ENCODE data around the gene AKIRIN2. TPM values are rescaled to one million over a fixed set of nuclear protein-coding genes. Genes with fewer than 3 reads are reported as not detected.

Gene AKIRIN2
- total RNA-seq, 1 donor from 2014 or later: 76.4 TPM

DNA sequence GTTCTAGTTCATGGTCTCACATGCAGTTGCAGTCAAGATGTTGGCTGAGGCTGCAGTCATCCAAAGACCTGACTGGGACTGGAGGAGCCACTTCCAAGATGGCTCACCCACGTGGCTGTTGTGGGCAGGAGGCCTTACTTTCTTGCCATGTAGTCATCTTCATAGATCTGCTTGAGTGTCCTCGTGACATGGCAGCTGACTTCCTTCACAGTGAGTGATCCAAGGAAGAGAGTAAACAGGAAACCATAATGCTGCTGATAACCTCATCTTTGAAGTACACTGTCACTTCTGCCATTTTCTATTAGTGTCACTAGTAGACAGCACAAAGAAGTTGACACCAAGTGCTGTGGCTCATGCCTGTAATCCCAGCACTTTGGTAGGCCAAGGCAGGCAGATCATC is 40.1 kb upstream of the AKIRIN2 start:
- CTCF ChIA-PET: no interaction called here
- peak; percentile 89 for ATAC-seq (ENCODE audit: low read depth)
- no peaks in the 10 kb centered on the region for H3K36me3 Mint-ChIP-seq (ENCODE audit: low read depth)
- POLR2A ChIA-PET: interaction anchor here (0.6 to 3.2 kb wide), 4 partner anchors 9 to 1344 kb away, joined by 3 to 11 read pairs (median 6); partner anchors contain the start of gene AKIRIN2
- no peaks in the 10 kb centered on the region for H3K9me3 Mint-ChIP-seq
- TF ChIP-seq, protein P1, sequence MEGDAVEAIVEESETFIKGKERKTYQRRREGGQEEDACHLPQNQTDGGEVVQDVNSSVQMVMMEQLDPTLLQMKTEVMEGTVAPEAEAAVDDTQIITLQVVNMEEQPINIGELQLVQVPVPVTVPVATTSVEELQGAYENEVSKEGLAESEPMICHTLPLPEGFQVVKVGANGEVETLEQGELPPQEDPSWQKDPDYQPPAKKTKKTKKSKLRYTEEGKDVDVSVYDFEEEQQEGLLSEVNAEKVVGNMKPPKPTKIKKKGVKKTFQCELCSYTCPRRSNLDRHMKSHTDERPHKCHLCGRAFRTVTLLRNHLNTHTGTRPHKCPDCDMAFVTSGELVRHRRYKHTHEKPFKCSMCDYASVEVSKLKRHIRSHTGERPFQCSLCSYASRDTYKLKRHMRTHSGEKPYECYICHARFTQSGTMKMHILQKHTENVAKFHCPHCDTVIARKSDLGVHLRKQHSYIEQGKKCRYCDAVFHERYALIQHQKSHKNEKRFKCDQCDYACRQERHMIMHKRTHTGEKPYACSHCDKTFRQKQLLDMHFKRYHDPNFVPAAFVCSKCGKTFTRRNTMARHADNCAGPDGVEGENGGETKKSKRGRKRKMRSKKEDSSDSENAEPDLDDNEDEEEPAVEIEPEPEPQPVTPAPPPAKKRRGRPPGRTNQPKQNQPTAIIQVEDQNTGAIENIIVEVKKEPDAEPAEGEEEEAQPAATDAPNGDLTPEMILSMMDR (IDR thresholded peaks at IDR 0.05): no peak
- DNase-seq: peak; percentile 21
- no peaks in the 10 kb centered on the region for H3K27me3 Mint-ChIP-seq
- peak overlapping the region; percentile 15 for H3K4me3 Mint-ChIP-seq
- intact Hi-C loops (cut with micrococcal nuclease): loop anchor here (2.0 kb wide), 1 partner anchor 15 kb away; no protein-coding TSS in a partner anchor
- H3K4me1 Mint-ChIP-seq: peaks cover 21% of the 10 kb centered on the region
- H3K27ac Mint-ChIP-seq: peak overlapping the region; percentile 79

- H3K9me3 Mint-ChIP-seq: no peaks in the 10 kb centered on the region
These were observed 39.1 kb upstream of the AKIRIN2 start for GRCh38 chr6:87741001-87741650.

GRCh38 chr6:87738744-87739143 is 36.7 kb upstream of the AKIRIN2 start:
- POLR2A ChIA-PET: no interaction called here
- TF ChIP-seq, protein P1 (IDR thresholded peaks at IDR 0.05): no peak
- ATAC-seq (ENCODE audit: low read depth) (no peak), DNase-seq (no peak)
- peaks cover 19% of the 10 kb centered on the region for H3K4me1 Mint-ChIP-seq
- H3K9me3 Mint-ChIP-seq: no peaks in the 10 kb centered on the region
- H3K4me3 Mint-ChIP-seq: no peak overlapping the region
- H3K27ac Mint-ChIP-seq: no peak overlapping the region
- CTCF ChIA-PET: no interaction called here
- no peaks in the 10 kb centered on the region for H3K27me3 Mint-ChIP-seq
- intact Hi-C loops (cut with micrococcal nuclease): no loop called here
- H3K36me3 Mint-ChIP-seq (ENCODE audit: low read depth): no peaks in the 10 kb centered on the region

More at GRCh38 chr6:87741001-87741650, 39.1 kb upstream of the AKIRIN2 start:
- H3K27ac Mint-ChIP-seq: peak overlapping the region; percentile 79
- no peak for ATAC-seq (ENCODE audit: low read depth)
- DNase-seq: no peak
- TF ChIP-seq, protein P1 (IDR thresholded peaks at IDR 0.05): no peak
- H3K36me3 Mint-ChIP-seq (ENCODE audit: low read depth): no peaks in the 10 kb centered on the region
- POLR2A ChIA-PET: interaction anchor here (1.2 to 3.2 kb wide), 2 partner anchors 16 to 39 kb away, joined by 7 to 11 read pairs; partner anchors contain the start of gene AKIRIN2
- intact Hi-C loops (cut with micrococcal nuclease): no loop called here
- peaks cover 21% of the 10 kb centered on the region for H3K4me1 Mint-ChIP-seq
- CTCF ChIA-PET: no interaction called here
- no peak overlapping the region for H3K4me3 Mint-ChIP-seq
- H3K27me3 Mint-ChIP-seq: no peaks in the 10 kb centered on the region

DNA sequence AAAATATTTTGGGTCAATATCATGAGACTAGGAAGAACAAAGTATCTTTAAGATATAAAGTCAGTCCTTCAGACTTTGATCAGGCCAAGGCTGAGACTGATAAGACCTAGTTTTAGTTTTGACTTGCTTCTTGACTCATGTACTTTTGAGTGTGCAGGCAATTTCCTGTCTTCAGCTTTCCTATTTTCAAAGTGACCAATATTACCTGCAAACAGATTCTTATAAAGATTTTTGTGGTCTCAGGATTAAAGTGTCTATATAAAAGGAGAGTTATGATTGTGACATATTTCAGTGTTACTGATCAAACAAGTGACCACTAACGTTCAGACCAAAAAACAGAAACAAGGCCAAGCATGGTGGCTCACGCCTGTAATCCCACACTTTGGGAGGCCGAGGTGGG is 36.0 kb upstream of the AKIRIN2 start:
- ChIA-PET CTCF (no interaction called here), POLR2A (no interaction called here)
- H3K4me3 Mint-ChIP-seq: no peak overlapping the region
- no peaks in the 10 kb centered on the region for H3K27me3 Mint-ChIP-seq
- TF ChIP-seq, protein P1 (IDR thresholded peaks at IDR 0.05): no peak
- H3K4me1 Mint-ChIP-seq: peaks cover 19% of the 10 kb centered on the region
- ATAC-seq (ENCODE audit: low read depth): no peak
- no peak for DNase-seq
- H3K27ac Mint-ChIP-seq: no peak overlapping the region
- H3K36me3 Mint-ChIP-seq (ENCODE audit: low read depth): no peaks in the 10 kb centered on the region
- no peaks in the 10 kb centered on the region for H3K9me3 Mint-ChIP-seq
- intact Hi-C loops (cut with micrococcal nuclease): no loop called here

- H3K9me3 Mint-ChIP-seq: no peaks in the 10 kb centered on the region
- ATAC-seq (ENCODE audit: low read depth) (no peak), DNase-seq (no peak)
- no peaks in the 10 kb centered on the region for H3K27me3 Mint-ChIP-seq
- H3K36me3 Mint-ChIP-seq (ENCODE audit: low read depth): no peaks in the 10 kb centered on the region
- no peak overlapping the region for H3K27ac Mint-ChIP-seq
- TF ChIP-seq, protein P1 (IDR thresholded peaks at IDR 0.05): no peak
- H3K4me1 Mint-ChIP-seq: peaks cover 15% of the 10 kb centered on the region
- CTCF ChIA-PET: no interaction called here
- H3K4me3 Mint-ChIP-seq: no peak overlapping the region
- intact Hi-C loops (cut with micrococcal nuclease): no loop called here
- POLR2A ChIA-PET: no interaction called here
These were observed 34.9 kb upstream of the AKIRIN2 start for GRCh38 chr6:87736809-87737540.

Data from activated B cell treated with CpG ODN at 0.5 μM for 24 hours (primary cell).